Neutrophil (primary cell): ENCODE measurements around the gene RTN4IP1.
"Not testable (repeated sequence)": the region's sequence is repeated elsewhere in the genome, so short reads cannot be mapped to it uniquely, and the experiment has no call there.

Source experiments
- H3K27ac ChIP-seq: fragments of 200-600 bp; sonication (generic); 2 replicates; pipeline ENCODE4 v1.5.1; 2016; ENCODE audit warnings: mild to moderate bottlenecking, moderate library complexity
- H3K27me3 ChIP-seq: fragments of 200-600 bp; sonication (generic); 2 replicates; pipeline ENCODE4 v1.6.0; 2016; ENCODE audit warnings: mild to moderate bottlenecking
- H3K36me3 ChIP-seq: fragments of 200-600 bp; sonication (generic); 2 replicates; pipeline ENCODE4 v1.5.1; 2017
- H3K4me1 ChIP-seq, 2 experiments: fragments of 200-600 bp in 1 of 2; sonication (generic) in 1 of 2; 1 replicate in 1 of 2; 2 replicates in 1 of 2; pipeline versions ENCODE4 v1.5.1 to v1.6.1; 2013 to 2016; ENCODE audit warnings: low read depth in 1 of 2, low read length in 1 of 2, mild to moderate bottlenecking in 1 of 2, moderate library complexity in 1 of 2; ENCODE audit not compliant: control insufficient read depth in 1 of 2, insufficient read depth in 1 of 2
- H3K4me3 ChIP-seq, 2 experiments: fragments of 200-600 bp in 1 of 2; sonication (generic) in 1 of 2; 1 replicate in 1 of 2; 2 replicates in 1 of 2; pipeline ENCODE4 v1.5.1; 2013 to 2016; ENCODE audit warnings: low read depth in 1 of 2, low read length in 1 of 2, mild to moderate bottlenecking in 1 of 2, moderate library complexity in 1 of 2
- H3K9me3 ChIP-seq: fragments of 200-600 bp; sonication (generic); 2 replicates; pipeline ENCODE4 v1.5.1; 2016
- TF ChIP-seq, protein P1 (sequence below): fragments of 200-600 bp; sonication (generic); IDR thresholded peaks from 2 replicates; pipeline ENCODE4 v1.5.1; 2016; ENCODE audit warnings: antibody characterized with exemption

Gene RTN4IP1

DNA sequence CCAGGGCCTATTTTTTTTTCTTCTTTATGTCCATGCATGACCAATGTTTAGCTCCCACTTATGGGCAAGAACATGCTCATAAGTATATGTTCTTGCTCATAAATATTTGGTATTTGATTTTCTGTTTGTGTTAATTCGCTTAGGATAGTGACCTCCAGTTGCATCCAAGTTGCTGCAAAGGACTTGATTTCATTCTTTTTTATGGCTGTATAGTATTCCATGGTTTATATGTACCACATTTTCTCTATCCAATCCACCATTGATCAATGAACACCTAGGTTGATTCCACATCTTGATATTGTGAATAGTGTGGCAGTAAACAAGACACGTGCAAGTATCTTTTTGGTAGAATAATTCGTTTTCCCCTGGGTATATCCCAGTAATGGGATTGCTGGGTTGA, 78.1 kb downstream of the RTN4IP1 start:
- peak overlapping the region; percentile 74 for H3K27ac ChIP-seq
- no peak overlapping the region for H3K4me3 ChIP-seq
- H3K4me1 ChIP-seq: peaks cover 46 to 49% of the 10 kb centered on the region in 2 experiments
- TF ChIP-seq, protein P1, sequence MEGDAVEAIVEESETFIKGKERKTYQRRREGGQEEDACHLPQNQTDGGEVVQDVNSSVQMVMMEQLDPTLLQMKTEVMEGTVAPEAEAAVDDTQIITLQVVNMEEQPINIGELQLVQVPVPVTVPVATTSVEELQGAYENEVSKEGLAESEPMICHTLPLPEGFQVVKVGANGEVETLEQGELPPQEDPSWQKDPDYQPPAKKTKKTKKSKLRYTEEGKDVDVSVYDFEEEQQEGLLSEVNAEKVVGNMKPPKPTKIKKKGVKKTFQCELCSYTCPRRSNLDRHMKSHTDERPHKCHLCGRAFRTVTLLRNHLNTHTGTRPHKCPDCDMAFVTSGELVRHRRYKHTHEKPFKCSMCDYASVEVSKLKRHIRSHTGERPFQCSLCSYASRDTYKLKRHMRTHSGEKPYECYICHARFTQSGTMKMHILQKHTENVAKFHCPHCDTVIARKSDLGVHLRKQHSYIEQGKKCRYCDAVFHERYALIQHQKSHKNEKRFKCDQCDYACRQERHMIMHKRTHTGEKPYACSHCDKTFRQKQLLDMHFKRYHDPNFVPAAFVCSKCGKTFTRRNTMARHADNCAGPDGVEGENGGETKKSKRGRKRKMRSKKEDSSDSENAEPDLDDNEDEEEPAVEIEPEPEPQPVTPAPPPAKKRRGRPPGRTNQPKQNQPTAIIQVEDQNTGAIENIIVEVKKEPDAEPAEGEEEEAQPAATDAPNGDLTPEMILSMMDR: no peak
- H3K9me3 ChIP-seq: no peaks in the 10 kb centered on the region
- no peaks in the 10 kb centered on the region for H3K27me3 ChIP-seq
- peaks cover 59% of the 10 kb centered on the region for H3K36me3 ChIP-seq

DNA sequence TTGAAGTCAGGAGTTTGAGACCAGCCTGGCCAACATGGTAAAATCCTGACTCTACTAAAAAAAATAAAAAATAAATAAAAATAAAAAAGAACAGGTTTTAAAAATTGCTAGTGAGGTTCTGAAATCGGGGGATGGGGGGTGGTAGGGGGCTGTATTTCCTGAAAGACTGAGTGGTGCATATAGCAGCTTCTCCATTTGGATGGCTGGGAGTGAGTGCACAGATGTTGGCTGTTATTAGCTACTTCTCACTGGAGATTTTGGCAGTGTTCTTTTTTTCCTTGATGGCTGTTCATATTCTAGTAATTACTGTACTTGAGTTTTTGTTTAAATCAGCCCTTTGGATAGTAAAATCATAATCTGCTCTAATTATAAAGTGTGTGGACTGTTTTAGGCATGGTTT, 79.8 kb downstream of the RTN4IP1 start:
- TF ChIP-seq, protein P1: no peak
- peaks cover 52 to 55% of the 10 kb centered on the region in 2 experiments for H3K4me1 ChIP-seq
- H3K27me3 ChIP-seq: no peaks in the 10 kb centered on the region
- peak overlapping the region; percentile 74 for H3K27ac ChIP-seq
- peaks cover 58% of the 10 kb centered on the region for H3K36me3 ChIP-seq
- H3K4me3 ChIP-seq: no peak overlapping the region
- H3K9me3 ChIP-seq: no peaks in the 10 kb centered on the region

DNA sequence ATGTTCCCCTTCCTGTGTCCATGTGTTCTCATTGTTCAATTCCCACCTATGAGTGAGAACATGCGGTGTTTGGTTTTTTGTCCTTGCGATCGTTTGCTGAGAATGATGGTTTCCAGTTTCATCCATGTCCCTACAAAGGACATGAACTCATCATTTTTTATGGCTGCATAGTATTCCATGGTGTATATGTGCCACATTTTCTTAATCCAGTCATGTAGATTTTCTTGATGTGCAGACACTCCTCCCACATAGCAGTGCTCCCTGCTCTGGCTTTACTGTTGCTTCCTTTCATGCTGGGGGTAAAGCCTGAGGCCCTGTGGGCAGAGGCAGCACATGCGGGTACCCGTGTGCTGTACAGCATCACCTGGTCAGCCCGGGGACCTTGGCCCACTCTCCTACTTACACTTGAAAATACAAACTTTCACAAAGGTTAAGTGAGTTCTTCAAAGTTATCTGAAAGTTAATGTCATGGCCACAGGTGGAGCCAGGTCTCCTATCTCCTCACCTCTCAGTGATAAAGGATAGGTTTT, 80.3 kb downstream of the RTN4IP1 start:
- peaks cover 58% of the 10 kb centered on the region for H3K36me3 ChIP-seq
- H3K9me3 ChIP-seq, H3K4me3 ChIP-seq, H3K27me3 ChIP-seq: not testable (repeated sequence)
- H3K27ac ChIP-seq: peak overlapping the region; percentile 74
- H3K4me1 ChIP-seq: peaks cover 52 to 55% of the 10 kb centered on the region in 2 experiments

DNA sequence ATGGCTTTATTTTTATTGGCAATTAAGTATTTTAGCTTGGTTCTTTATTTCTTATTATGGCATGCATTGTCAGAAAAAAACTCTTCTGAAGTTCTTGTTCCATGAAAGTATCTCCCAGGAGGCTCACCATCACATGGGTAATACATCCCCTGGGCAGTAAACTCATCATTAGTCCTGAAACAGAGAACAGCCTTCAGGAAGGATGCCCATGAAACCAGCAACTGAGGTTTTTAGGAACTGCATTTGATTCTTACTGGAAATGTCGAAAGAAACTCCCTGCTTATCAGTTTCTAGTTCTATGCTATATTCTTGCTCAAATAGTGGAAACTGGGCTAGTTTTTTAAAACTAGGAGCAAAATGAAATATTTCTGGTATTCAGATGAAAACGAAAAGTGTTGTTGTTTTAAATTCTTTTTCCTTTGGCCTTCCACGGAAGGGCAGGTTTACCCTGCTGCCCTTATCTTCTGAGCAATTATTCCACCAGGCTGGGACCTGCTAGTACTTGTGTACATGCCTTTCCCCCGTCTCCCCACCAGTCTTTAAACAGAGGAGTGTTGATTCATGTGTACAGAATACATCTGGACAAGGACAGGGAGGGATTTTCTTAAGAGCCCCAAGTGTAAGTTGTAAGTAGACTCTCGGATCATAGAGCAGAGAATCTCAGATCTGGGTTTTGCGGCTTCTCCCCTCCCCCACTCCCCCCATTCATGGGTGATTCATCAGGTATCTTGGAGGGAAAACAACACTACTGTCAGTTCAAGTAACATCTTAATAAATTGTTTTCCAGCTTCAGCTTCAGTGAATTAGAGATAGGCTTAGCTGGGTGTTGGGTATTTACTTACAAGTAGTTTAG, 81.5 kb downstream of the RTN4IP1 start:
- H3K4me3 ChIP-seq: peak overlapping the region in 1 of 2 experiments; percentile 38
- H3K36me3 ChIP-seq: peaks cover 58% of the 10 kb centered on the region
- H3K27ac ChIP-seq: peak overlapping the region; percentile 82
- H3K27me3 ChIP-seq: no peaks in the 10 kb centered on the region
- H3K9me3 ChIP-seq: no peaks in the 10 kb centered on the region
- H3K4me1 ChIP-seq: peaks cover 52 to 55% of the 10 kb centered on the region in 2 experiments
- TF ChIP-seq, protein P1: no peak

DNA sequence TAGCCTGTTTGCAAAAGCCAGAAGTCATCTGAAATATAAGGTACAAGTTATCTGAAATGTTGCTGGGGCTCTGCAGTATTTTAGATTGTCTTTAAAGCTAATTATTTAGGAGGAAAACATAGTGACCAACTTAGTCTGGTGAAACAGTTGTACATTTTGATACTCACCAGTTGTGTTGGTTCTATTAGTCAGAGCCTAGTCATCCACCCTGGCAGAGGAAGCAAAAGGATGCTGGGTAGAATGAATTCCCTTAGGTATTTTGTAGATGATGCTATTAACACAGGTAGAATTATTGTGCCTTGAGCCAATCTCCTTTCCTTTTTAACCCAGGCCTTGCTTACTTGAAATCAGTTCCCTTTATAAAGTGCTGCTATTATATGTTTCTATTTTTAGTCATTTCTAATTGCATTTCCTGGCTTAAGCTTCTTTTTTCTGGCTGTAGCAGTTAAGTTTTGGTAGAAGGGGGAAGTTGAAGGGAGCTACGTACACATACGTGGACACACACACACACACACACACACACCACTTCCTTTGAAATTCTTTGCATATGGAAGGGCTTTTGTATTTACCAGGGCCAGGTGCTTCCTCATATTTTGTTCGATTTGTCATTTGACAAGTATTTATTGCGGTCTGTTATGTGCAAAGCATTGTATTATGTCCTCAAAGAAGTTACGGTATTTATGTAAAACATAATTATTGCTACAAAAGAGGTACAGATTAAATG, 82.4 kb downstream of the RTN4IP1 start:
- H3K36me3 ChIP-seq: peaks cover 51% of the 10 kb centered on the region
- peak overlapping the region; percentile 82 for H3K27ac ChIP-seq
- H3K27me3 ChIP-seq: no peaks in the 10 kb centered on the region
- TF ChIP-seq, protein P1: no peak
- H3K9me3 ChIP-seq: no peaks in the 10 kb centered on the region
- peak overlapping the region in 1 of 2 experiments; percentile 38 for H3K4me3 ChIP-seq
- H3K4me1 ChIP-seq: peaks cover 52 to 55% of the 10 kb centered on the region in 2 experiments
